GM12864 (cell line): ENCODE measurements around the gene TK1.

Experiments
- DNase-seq: peaks from one replicate; pipeline ENCODE4 v3.0.0-alpha.2; 2011; ENCODE audit warnings: low read depth
- H3K4me3 ChIP-seq: 2 replicates; pipeline ENCODE4 v1.5.1; 2011; ENCODE audit warnings: mild to moderate bottlenecking, low read depth, low read length, control low read depth
- CTCF ChIP-seq: IDR thresholded peaks from 2 replicates; pipeline ENCODE4 v1.5.1; 2011; ENCODE audit warnings: low read depth, mild to moderate bottlenecking, moderate library complexity, low read length, control low read depth, inconsistent platforms; ENCODE audit errors: missing control alignments

Gene TK1

GRCh38 chr17:78146881-78147280 lies 40.0 kb downstream of the TK1 start:
- no peak for DNase-seq
- TF ChIP-seq CTCF: no peak
- no peak overlapping the region for H3K4me3 ChIP-seq

- TF ChIP-seq CTCF: no peak
Observed at GRCh38 chr17:78146471-78146869, 40.4 kb downstream of the TK1 start.

GRCh38 chr17:78144736-78145641 lies 41.9 kb downstream of the TK1 start:
- TF ChIP-seq CTCF: no peak
- H3K4me3 ChIP-seq: no peak overlapping the region

More at GRCh38 chr17:78146471-78146869, 40.4 kb downstream of the TK1 start:
- H3K4me3 ChIP-seq: no peak overlapping the region
- no peak for DNase-seq

GRCh38 chr17:78144147-78144719 lies 42.6 kb downstream of the TK1 start:
- TF ChIP-seq CTCF: no peak
- no peak overlapping the region for H3K4me3 ChIP-seq
- no peak for DNase-seq

More at GRCh38 chr17:78144736-78145641, 41.9 kb downstream of the TK1 start:
- DNase-seq: no peak

GRCh38 chr17:78143214-78144146 lies 43.4 kb downstream of the TK1 start:
- no peak for TF ChIP-seq CTCF
- H3K4me3 ChIP-seq: no peak overlapping the region
- DNase-seq: no peak

- no peak for DNase-seq
- TF ChIP-seq CTCF: no peak
- no peak overlapping the region for H3K4me3 ChIP-seq
Observed at GRCh38 chr17:78142119-78142861, 44.6 kb downstream of the TK1 start.
